HG03575 (cell line): ENCODE results near the gene ZNF330.
"Not testable (repeated sequence)": the region's sequence is repeated elsewhere in the genome, so short reads cannot be mapped to it uniquely, and the experiment has no call there.

ENCODE experiments used
- ATAC-seq: cut with Tn5 transposase; IDR thresholded peaks from one replicate; pipeline ENCODE4 v1.9.1; 2021; ENCODE audit not compliant: unreplicated experiment, insufficient number of reproducible peaks, low FRiP score; ENCODE audit errors: extremely low read depth

ZNF330 gene

GRCh38 chr4:141227280-141227679, 6.6 kb downstream of the ZNF330 start:
- not testable (repeated sequence) for ATAC-seq

- no peak for ATAC-seq
Observed at GRCh38 chr4:141229408-141230101, 8.9 kb downstream of the ZNF330 start.

GRCh38 chr4:141233673-141234072, 13.0 kb downstream of the ZNF330 start:
- ATAC-seq = no peak

DNA sequence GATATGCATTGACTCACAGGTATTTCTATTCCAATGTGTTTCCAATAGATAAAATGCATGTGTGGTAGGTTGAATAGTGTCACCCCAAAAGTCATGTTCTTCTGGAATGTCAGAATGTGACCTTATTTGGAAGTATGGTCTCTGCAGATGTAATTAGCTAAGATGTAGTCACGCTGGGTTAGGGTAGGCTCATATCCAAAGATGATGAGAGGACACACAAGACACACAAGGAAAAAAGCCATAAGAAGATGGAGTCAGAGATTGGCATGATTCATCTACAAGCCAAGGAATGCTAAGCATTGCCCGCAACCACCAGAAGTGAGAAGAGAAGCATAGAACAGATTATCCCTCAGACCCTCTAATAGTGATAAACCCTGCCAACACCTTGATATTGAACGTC, 17.5 kb downstream of the ZNF330 start:
- no peak for ATAC-seq

DNA sequence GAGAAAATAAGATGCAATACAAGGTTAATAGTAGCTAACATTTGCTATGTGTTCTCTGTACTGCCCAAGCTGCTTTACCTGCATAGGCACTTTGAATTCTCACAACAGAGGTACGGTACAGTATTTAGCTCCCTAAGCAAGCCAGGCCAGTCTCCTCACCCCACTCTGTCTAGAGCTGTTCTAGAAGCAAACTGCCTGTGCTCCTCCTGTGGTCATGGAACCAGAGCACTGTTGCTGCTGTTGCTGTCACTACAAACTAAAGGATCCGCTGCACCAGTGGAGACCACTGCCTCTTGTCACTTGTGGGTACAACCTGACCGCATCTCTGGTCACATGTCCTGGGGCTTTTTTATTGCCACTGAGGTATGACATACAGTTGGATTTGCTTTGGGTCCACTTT, 19.6 kb downstream of the ZNF330 start:
- no peak for ATAC-seq

- no peak for ATAC-seq
Observed at GRCh38 chr4:141240671-141241070, 20.0 kb downstream of the ZNF330 start.

DNA sequence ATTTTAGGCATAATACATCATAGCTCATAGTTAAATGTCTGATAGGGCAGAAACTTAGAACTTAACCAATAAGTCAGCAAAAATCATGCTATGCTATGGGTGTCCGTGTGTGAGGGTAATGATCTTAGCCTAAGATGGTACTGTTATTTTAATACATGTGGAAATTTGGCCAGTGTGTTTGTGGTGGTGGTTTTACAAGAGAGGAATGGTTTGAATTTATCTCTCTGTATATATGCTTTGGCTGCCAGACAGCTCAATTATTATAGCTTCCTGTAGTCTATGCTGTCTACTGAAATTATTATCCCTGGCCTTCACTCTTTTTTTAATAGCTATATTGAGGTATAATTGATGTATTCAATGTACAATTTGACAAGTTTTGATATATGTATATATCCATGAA, 21.3 kb downstream of the ZNF330 start:
- ATAC-seq = no peak

- ATAC-seq = no peak
Observed at GRCh38 chr4:141244419-141244818, 23.7 kb downstream of the ZNF330 start.

- no peak for ATAC-seq
Observed at GRCh38 chr4:141246243-141246642, 25.5 kb downstream of the ZNF330 start.

- no peak for ATAC-seq
Observed at GRCh38 chr4:141246683-141247429, 26.2 kb downstream of the ZNF330 start.

DNA sequence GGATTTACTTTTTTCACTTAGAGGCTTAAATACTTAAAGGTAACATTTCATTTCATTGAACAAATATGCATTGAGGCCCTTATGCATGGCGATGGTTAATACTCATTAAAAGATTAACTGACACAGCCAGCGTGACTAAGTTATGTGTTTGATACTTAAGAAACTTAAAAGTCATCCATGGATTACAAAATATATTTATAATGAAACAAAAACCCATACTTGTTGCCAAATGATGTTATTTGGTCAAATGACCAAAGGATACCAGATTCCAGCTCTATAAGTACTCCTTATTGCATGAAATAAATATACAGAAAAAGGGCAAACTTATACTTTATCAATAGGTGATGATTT, 26.7 kb downstream of the ZNF330 start:
- no peak for ATAC-seq

DNA sequence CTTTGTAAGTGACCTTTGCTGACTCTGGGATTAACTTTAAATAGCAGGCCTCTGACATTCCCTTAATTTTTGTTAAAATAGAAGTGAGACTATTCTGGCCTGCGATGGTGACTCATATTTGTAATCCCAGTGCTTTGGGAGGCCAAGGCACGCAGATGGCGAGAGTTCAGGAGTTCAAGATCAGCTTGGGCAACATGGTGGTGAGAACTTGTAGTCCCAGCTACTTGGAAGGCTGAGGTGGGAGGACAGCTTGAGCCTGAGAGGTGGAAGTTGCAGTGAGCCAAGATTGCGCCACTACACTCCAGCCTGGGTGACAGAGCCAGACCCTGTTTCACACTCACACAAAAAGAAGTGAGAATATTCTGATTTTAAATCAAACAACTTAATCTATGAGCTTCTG, 27.3 kb downstream of the ZNF330 start:
- no peak for ATAC-seq

- no peak for ATAC-seq
Observed at GRCh38 chr4:141248486-141248885, 27.8 kb downstream of the ZNF330 start.

- no peak for ATAC-seq
Observed at GRCh38 chr4:141254326-141254725, 33.6 kb downstream of the ZNF330 start.

GRCh38 chr4:141255016-141255415, 34.3 kb downstream of the ZNF330 start:
- ATAC-seq = no peak

GRCh38 chr4:141258558-141258957, 37.9 kb downstream of the ZNF330 start:
- no peak for ATAC-seq

- ATAC-seq = no peak
Observed at GRCh38 chr4:141275834-141276233, 55.1 kb downstream of the ZNF330 start.

DNA sequence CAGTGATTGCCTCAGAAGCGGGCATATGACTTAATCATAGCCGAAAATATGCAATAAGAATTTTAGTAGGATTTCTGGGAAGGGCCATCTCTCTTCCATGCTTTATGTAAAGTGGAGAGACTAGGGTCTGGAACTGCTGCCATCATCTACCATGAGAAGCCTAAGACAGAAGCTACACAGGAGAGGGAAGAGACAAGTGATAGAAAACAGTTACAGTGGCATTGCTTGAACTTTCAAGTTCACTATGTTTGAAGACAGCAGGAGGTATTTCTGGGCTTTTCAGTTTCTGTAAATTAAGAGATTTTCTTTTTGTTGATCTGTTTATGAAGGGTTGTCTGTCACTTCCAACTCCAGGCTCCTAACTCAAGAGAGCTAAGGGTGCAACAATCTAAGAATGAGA, 62.5 kb downstream of the ZNF330 start:
- ATAC-seq = no peak

DNA sequence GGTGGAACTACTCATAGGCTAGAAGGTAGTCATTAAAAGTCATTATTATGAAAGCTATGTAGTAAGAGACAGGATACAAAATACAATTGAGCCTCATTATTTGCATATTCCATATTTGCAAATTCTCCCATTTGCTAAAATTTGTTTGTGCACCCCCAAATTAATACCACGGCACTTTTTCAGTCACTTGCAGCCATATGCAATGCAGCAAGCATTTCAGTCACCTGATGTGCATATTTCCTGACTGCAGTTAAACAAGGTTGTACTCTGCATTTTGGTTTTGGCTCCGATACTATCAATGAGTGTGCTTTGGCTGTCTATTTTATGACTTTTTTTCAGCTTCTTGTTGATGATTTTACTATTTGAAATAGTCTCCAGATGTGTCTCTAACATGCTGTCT, 62.9 kb downstream of the ZNF330 start:
- ATAC-seq = no peak
